T-helper 1 cell treated with Interleukin-12 subunit alpha and Interleukin-12 subunit beta and Interleukin-4 antibody, amounts not matched to agents 30 ng/mL and 1 ng/mL, for 36 hours (primary cell): Measurements from ENCODE around the gene ZNF770. TPM values are rescaled to one million over a fixed set of nuclear protein-coding genes. Genes with fewer than 3 reads are reported as not detected.

ENCODE experiments used
- intact Hi-C: fragments of 100-400 bp; cut with micrococcal nuclease; formaldehyde crosslinking; loops from one replicate; pipeline ENCODE4 v1.15.1; 2024
- total RNA-seq: library from RNA; stranded (reverse); gene quantifications from 2 replicates; pipeline ENCODE4 v1.2.3, GENCODE V29; 2022

ZNF770 gene
- total RNA-seq = 38.5 and 42.2 TPM in 2 replicates

GRCh38 chr15:34988027-34988902, at the start of gene ZNF770:
Gene ZNF770 (minus strand): TSS chr15:34988287. CDS start chr15:34983434, 4,853 bp downstream.
- intact Hi-C loops = loop anchor here (1.0 to 5.0 kb wide), 10 partner anchors 19 to 1591 kb away; partner anchors contain the start of genes AQR, AVEN, CDIN1 and GOLGA8B

GRCh38 chr15:35028235-35028984, 40.3 kb upstream of the ZNF770 start:
- intact Hi-C loops = no loop called here

- intact Hi-C loops = no loop called here
These were observed 35.7 kb upstream of the ZNF770 start for GRCh38 chr15:35023804-35024203.

GRCh38 chr15:35020974-35021373, 32.9 kb upstream of the ZNF770 start:
- intact Hi-C loops = no loop called here

- intact Hi-C loops = no loop called here
These were observed 31.6 kb upstream of the ZNF770 start for GRCh38 chr15:35019404-35020327.

- intact Hi-C loops = no loop called here
These were observed 26.2 kb upstream of the ZNF770 start for GRCh38 chr15:35014241-35014640.

- intact Hi-C loops = no loop called here
These were observed 25.3 kb upstream of the ZNF770 start for GRCh38 chr15:35013370-35013769.

- intact Hi-C loops = no loop called here
These were observed 19.3 kb upstream of the ZNF770 start for GRCh38 chr15:35007397-35007796.

GRCh38 chr15:35005933-35006332, 17.8 kb upstream of the ZNF770 start:
- intact Hi-C loops = no loop called here

- intact Hi-C loops = no loop called here
These were observed 15.8 kb upstream of the ZNF770 start for GRCh38 chr15:35003928-35004327.

GRCh38 chr15:35000511-35000910, 12.4 kb upstream of the ZNF770 start:
- intact Hi-C loops = no loop called here

GRCh38 chr15:34999906-35000305, 11.8 kb upstream of the ZNF770 start:
- intact Hi-C loops = no loop called here

- intact Hi-C loops = no loop called here
These were observed 6.8 kb upstream of the ZNF770 start for GRCh38 chr15:34994925-34995324.

GRCh38 chr15:34993877-34994276, 5.8 kb upstream of the ZNF770 start:
- intact Hi-C loops = no loop called here

GRCh38 chr15:34993412-34993811, 5.3 kb upstream of the ZNF770 start:
- intact Hi-C loops = no loop called here

GRCh38 chr15:34987609-34988026, 469 bp downstream of the ZNF770 start:
- intact Hi-C loops = loop anchor here (1.0 to 5.0 kb wide), 10 partner anchors 18 to 1592 kb away; partner anchors contain the start of genes AQR, AVEN, CDIN1 and GOLGA8B

- intact Hi-C loops = loop anchor here (5.0 kb wide), 3 partner anchors 65 to 970 kb away; partner anchors contain the start of gene GOLGA8B
These were observed 1.2 kb downstream of the ZNF770 start for GRCh38 chr15:34986771-34987480.

- intact Hi-C loops = loop anchor here (5.0 kb wide), 3 partner anchors 64 to 969 kb away; partner anchors contain the start of gene GOLGA8B
These were observed 1.8 kb downstream of the ZNF770 start for GRCh38 chr15:34986326-34986725.

- intact Hi-C loops = loop anchor here (5.0 kb wide), 3 partner anchors 63 to 968 kb away; partner anchors contain the start of gene GOLGA8B
These were observed 3.0 kb downstream of the ZNF770 start for GRCh38 chr15:34984889-34985630.
